ENCODE data around the gene PTCD3. TPM values are rescaled to one million over a fixed set of nuclear protein-coding genes. Genes with fewer than 3 reads are reported as not detected.

Gene PTCD3
- polyA plus RNA-seq, 2 donors = 20.1 to 21.7 TPM

DNA sequence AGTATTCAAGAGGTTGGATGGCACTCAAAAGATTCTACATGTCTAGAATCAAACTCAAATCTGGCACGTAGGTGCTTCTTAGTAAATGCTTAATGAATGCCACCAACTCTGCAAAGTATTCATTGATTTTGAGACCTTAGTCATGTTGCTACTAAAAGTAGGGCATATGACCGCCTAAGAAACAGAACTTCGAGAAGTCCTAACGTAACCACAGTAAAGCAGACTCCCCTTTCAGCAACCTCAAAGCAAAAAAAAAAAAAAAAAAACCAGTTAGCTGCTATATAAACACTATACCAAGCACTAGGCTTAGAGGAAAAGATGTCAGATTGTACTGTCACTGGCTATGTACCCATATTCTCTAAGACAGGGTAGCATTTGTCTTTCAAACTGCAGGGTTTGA lies 33.9 kb downstream of the PTCD3 start:
- no peak overlapping the region for H3K4me3 ChIP-seq (ENCODE audit: low read depth in 1 of 2, low read length in 2 of 2)
- H3K9me3 ChIP-seq (ENCODE audit: control insufficient read depth in 2 of 2, insufficient read depth in 1 of 2, low read depth in 1 of 2, low read length in 1 of 2) = no peaks in the 10 kb centered on the region
- peaks cover 19 to 34% of the 10 kb centered on the region in 2 donors for H3K36me3 ChIP-seq (ENCODE audit: control insufficient read depth in 2 of 2, insufficient read depth in 2 of 2, low read length in 1 of 2)
- WGBS, 2 donors = 83 to 86% methylated on average over 4 of the region's 4 CpGs
- H3K4me1 ChIP-seq (ENCODE audit: control insufficient read depth in 2 of 2, insufficient read depth in 2 of 2, low read length in 1 of 2) = no peaks in the 10 kb centered on the region
- H3K27ac ChIP-seq (ENCODE audit: low read depth in 2 of 2, low read length in 1 of 2) = no peak overlapping the region
- no peaks in the 10 kb centered on the region for H3K27me3 ChIP-seq (ENCODE audit: control insufficient read depth in 1 of 2, insufficient read depth in 2 of 2, low read length in 2 of 2)

DNA sequence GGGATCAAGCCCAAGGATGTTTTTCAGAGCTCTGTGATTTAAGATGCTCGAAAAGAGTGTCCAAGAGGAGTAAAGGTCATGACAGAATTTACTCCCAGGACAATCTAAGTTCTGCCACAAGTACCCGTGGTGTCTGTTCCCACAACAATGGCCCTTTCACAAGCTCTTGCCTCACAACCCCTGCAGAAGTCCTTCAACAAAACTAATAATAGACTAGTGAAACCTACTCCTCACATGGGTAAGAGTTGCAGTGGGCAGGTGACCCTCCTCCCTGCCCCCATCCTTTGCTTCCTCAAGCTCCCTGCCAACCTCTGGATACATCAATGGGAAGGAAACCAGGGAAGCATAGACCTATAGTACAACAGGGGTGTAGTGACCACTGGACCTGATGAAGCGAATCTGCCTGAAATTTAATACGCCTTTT lies 34.9 kb downstream of the PTCD3 start:
- Histone ChIP-seq H3K36me3 (ENCODE audit: control insufficient read depth in 2 of 2, insufficient read depth in 2 of 2, low read length in 1 of 2) (peaks cover 12 to 34% of the 10 kb centered on the region in 2 donors), H3K27ac (ENCODE audit: low read depth in 2 of 2, low read length in 1 of 2) (no peak overlapping the region), H3K4me1 (ENCODE audit: control insufficient read depth in 2 of 2, insufficient read depth in 2 of 2, low read length in 1 of 2) (no peaks in the 10 kb centered on the region), H3K27me3 (ENCODE audit: control insufficient read depth in 1 of 2, insufficient read depth in 2 of 2, low read length in 2 of 2) (no peaks in the 10 kb centered on the region), H3K9me3 (ENCODE audit: control insufficient read depth in 2 of 2, insufficient read depth in 1 of 2, low read depth in 1 of 2, low read length in 1 of 2) (no peaks in the 10 kb centered on the region), H3K4me3 (ENCODE audit: low read depth in 1 of 2, low read length in 2 of 2) (no peak overlapping the region)
- 80 to 87% methylated on average over 4 of the region's 4 CpGs for WGBS, 2 donors

DNA sequence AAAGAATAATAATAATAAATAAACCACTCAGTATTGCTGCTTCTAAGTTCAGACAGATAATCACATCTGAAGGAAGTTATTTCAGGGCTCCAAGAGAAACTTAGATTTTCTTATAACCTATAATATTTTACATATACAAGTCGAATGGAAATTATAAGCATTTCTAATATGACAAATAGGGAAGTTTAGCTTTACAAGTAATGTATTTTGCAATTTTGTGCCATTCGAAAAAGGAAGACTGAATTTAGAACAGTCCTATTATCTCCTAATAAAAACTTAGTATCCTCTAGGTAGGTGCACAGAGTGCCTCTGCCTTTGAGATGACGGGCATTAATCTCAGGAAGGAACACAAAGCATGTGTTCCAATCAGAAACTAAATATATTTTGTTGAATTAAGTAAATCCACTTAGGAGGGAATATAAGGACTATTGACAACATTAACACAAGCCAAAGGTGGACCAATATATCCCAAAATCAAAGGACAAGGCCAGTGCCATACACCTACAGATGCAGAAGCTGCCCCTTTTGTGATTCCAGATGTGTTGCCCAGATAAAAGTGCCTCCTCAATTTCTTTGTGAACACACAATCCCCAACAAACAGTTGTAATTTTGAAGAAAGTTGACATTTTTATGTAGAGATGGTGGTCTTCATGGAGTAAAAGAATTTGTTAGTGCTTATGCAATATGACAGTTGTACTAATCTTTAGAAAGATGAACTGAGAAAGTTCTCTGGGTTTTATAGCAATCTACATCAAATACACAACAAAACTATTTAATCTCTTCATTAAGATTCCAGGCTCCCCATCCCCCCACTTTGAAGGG lies 36.6 kb downstream of the PTCD3 start:
- 72 to 83% methylated on average over 3 of the region's 3 CpGs for WGBS, 2 donors
- no peaks in the 10 kb centered on the region for H3K9me3 ChIP-seq (ENCODE audit: control insufficient read depth in 2 of 2, insufficient read depth in 1 of 2, low read depth in 1 of 2, low read length in 1 of 2)
- no peak overlapping the region for H3K4me3 ChIP-seq (ENCODE audit: low read depth in 1 of 2, low read length in 2 of 2)
- H3K36me3 ChIP-seq (ENCODE audit: control insufficient read depth in 2 of 2, insufficient read depth in 2 of 2, low read length in 1 of 2) = peaks cover 3 to 32% of the 10 kb centered on the region in 2 donors
- H3K27ac ChIP-seq (ENCODE audit: low read depth in 2 of 2, low read length in 1 of 2) = no peak overlapping the region
- H3K27me3 ChIP-seq (ENCODE audit: control insufficient read depth in 1 of 2, insufficient read depth in 2 of 2, low read length in 2 of 2) = no peaks in the 10 kb centered on the region
- no peaks in the 10 kb centered on the region for H3K4me1 ChIP-seq (ENCODE audit: control insufficient read depth in 2 of 2, insufficient read depth in 2 of 2, low read length in 1 of 2)

DNA sequence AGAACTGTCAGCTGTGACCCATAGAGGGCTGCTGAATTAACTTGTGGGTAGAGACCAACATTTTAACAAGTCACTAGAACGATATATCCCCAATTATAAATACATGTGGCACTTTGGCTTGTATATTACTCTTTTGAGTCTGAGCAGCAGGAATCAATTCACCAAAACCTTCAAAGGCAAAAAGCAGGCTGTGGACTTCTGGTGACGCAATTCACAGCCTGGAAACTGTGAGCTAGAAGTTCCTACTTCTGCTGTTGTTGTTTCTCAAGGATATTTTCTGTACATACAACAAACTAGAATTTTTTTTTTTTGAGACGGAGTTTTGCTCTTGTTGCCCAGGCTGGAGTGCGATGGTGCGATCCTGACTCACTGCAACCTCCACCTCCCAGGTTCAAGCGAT lies 37.3 kb downstream of the PTCD3 start:
- Histone ChIP-seq H3K27ac (ENCODE audit: low read depth in 2 of 2, low read length in 1 of 2) (no peak overlapping the region), H3K9me3 (ENCODE audit: control insufficient read depth in 2 of 2, insufficient read depth in 1 of 2, low read depth in 1 of 2, low read length in 1 of 2) (no peaks in the 10 kb centered on the region), H3K4me1 (ENCODE audit: control insufficient read depth in 2 of 2, insufficient read depth in 2 of 2, low read length in 1 of 2) (no peaks in the 10 kb centered on the region), H3K4me3 (ENCODE audit: low read depth in 1 of 2, low read length in 2 of 2) (no peak overlapping the region), H3K36me3 (ENCODE audit: control insufficient read depth in 2 of 2, insufficient read depth in 2 of 2, low read length in 1 of 2) (peaks cover under 1 to 32% of the 10 kb centered on the region in 2 donors), H3K27me3 (ENCODE audit: control insufficient read depth in 1 of 2, insufficient read depth in 2 of 2, low read length in 2 of 2) (no peaks in the 10 kb centered on the region)
- 90 to 91% methylated on average over 6 of the region's 6 CpGs for WGBS, 2 donors

DNA sequence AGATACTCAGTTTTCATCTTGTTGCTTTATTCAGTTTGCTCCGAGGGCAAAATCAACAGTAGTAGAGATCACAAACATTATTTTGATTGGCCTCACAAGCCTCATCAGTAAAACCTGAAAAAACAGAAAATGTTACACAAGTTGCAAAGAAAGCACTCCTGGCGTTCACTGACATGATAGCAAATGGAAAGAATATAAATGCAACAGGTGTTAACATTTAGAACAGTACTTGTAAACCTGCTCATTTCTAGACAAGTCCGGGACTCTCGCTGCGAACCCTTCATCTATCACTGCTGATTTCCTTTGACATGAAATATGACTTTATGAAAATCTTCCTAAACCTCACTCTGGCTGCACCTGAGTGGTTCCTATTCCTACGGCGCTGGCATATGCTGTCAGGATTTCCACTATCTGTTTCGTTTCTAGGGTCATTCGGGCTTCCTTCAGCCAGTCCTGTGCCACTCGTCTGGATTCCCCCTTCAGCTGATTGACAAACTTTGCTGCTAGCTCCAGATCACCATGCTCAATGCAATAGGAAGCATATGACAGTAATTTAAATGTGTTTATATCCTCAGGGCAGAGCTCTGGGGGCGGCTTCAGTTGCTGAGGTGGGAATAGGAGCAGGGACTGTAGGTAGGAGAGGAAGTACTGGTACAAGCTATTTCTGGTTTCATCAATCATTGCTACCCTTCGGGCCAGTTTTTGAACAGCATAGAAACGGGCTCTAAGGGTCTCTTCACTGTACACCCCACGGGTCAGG lies 38.1 kb downstream of the PTCD3 start:
- no peaks in the 10 kb centered on the region for H3K4me1 ChIP-seq (ENCODE audit: control insufficient read depth in 2 of 2, insufficient read depth in 2 of 2, low read length in 1 of 2)
- no peak overlapping the region for H3K4me3 ChIP-seq (ENCODE audit: low read depth in 1 of 2, low read length in 2 of 2)
- no peaks in the 10 kb centered on the region for H3K27me3 ChIP-seq (ENCODE audit: control insufficient read depth in 1 of 2, insufficient read depth in 2 of 2, low read length in 2 of 2)
- H3K36me3 ChIP-seq (ENCODE audit: control insufficient read depth in 2 of 2, insufficient read depth in 2 of 2, low read length in 1 of 2) = peaks cover 3 to 30% of the 10 kb centered on the region in 2 donors
- WGBS, 2 donors = 87 to 88% methylated on average over 14 of the region's 14 CpGs
- H3K27ac ChIP-seq (ENCODE audit: low read depth in 2 of 2, low read length in 1 of 2) = no peak overlapping the region
- H3K9me3 ChIP-seq (ENCODE audit: control insufficient read depth in 2 of 2, insufficient read depth in 1 of 2, low read depth in 1 of 2, low read length in 1 of 2) = no peaks in the 10 kb centered on the region

DNA sequence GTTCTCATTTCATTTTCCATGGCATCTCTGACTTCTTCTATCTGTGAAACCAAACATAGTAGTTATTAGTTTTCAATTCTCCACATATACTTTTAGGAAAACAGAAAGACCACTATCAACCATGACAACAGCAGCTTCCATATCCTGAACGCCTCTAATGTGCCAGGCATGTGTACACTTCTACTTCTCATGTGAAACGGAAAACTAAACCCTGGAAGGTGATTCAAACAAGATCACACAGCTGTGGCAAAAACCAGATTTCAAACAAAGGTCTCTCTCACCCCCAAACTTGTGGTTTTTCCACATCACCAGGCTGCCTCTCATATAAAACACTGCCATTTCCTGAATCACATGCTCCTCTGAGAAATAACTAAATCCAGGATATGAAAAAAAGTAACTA lies 41.8 kb downstream of the PTCD3 start:
- WGBS, 2 donors = 90 to 92% methylated on average over 2 of the region's 2 CpGs
- Histone ChIP-seq H3K36me3 (ENCODE audit: control insufficient read depth in 2 of 2, insufficient read depth in 2 of 2, low read length in 1 of 2) (peaks cover 4 to 27% of the 10 kb centered on the region in 2 donors), H3K9me3 (ENCODE audit: control insufficient read depth in 2 of 2, insufficient read depth in 1 of 2, low read depth in 1 of 2, low read length in 1 of 2) (no peaks in the 10 kb centered on the region), H3K27ac (ENCODE audit: low read depth in 2 of 2, low read length in 1 of 2) (no peak overlapping the region), H3K4me3 (ENCODE audit: low read depth in 1 of 2, low read length in 2 of 2) (no peak overlapping the region), H3K4me1 (ENCODE audit: control insufficient read depth in 2 of 2, insufficient read depth in 2 of 2, low read length in 1 of 2) (no peaks in the 10 kb centered on the region), H3K27me3 (ENCODE audit: control insufficient read depth in 1 of 2, insufficient read depth in 2 of 2, low read length in 2 of 2) (no peaks in the 10 kb centered on the region)

DNA sequence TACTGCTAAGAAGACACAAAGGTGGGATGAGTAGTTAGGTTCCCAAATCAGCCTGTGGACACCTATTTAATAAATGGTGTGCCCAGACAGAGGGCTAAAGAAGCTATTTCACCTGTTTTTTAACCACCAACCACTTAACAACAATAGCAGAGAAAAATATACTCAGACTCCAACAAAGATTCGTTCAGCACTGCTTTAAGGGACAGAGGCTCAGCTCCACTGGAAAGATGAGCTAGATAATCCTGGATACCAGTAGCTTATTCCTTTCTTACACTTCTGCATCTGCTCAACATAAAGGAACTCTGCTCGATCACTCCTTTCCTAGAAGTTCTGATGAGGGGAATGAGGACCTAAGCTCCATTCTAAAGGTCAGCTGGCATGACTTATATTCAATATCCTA lies 44.5 kb downstream of the PTCD3 start:
- Histone ChIP-seq H3K9me3 (ENCODE audit: control insufficient read depth in 2 of 2, insufficient read depth in 1 of 2, low read depth in 1 of 2, low read length in 1 of 2) (no peaks in the 10 kb centered on the region), H3K27me3 (ENCODE audit: control insufficient read depth in 1 of 2, insufficient read depth in 2 of 2, low read length in 2 of 2) (no peaks in the 10 kb centered on the region), H3K4me1 (ENCODE audit: control insufficient read depth in 2 of 2, insufficient read depth in 2 of 2, low read length in 1 of 2) (no peaks in the 10 kb centered on the region), H3K36me3 (ENCODE audit: control insufficient read depth in 2 of 2, insufficient read depth in 2 of 2, low read length in 1 of 2) (peaks cover 4 to 17% of the 10 kb centered on the region in 2 donors), H3K4me3 (ENCODE audit: low read depth in 1 of 2, low read length in 2 of 2) (no peak overlapping the region), H3K27ac (ENCODE audit: low read depth in 2 of 2, low read length in 1 of 2) (no peak overlapping the region)
- 94 to 96% methylated on average over 2 of the region's 2 CpGs for WGBS, 2 donors

DNA sequence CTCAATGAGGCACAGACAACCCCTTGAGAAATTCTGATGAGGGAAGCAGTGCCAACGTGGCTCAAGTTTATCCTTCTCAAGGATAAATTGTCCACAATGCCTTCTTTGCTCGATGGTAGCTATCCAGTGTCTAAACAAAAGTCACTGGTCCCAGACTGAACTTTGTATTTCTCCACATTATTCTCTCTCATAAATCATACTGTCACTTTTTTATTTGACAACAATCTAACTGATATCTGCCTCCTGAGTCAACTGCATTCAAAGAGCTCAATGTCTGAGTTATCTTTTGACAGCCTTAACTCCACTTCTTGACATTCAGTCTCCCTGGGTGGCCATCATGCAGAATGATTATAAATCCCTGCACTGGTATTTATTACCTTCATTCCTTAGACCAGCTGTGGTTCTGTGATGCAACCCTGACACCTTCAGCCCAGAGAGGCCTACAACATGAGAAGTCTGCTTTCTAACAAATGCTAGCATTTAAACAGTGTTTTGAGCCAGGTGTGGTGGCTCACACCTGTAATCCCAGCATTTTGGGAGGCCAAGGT lies 51.0 kb downstream of the PTCD3 start:
- 80 to 83% methylated on average over 2 of the region's 2 CpGs for WGBS, 2 donors
- H3K27me3 ChIP-seq (ENCODE audit: control insufficient read depth in 1 of 2, insufficient read depth in 2 of 2, low read length in 2 of 2) = no peaks in the 10 kb centered on the region
- H3K27ac ChIP-seq (ENCODE audit: low read depth in 2 of 2, low read length in 1 of 2) = no peak overlapping the region
- H3K4me3 ChIP-seq (ENCODE audit: low read depth in 1 of 2, low read length in 2 of 2) = no peak overlapping the region
- H3K4me1 ChIP-seq (ENCODE audit: control insufficient read depth in 2 of 2, insufficient read depth in 2 of 2, low read length in 1 of 2) = no peaks in the 10 kb centered on the region
- peaks cover 4 to 11% of the 10 kb centered on the region in 2 donors for H3K36me3 ChIP-seq (ENCODE audit: control insufficient read depth in 2 of 2, insufficient read depth in 2 of 2, low read length in 1 of 2)
- no peaks in the 10 kb centered on the region for H3K9me3 ChIP-seq (ENCODE audit: control insufficient read depth in 2 of 2, insufficient read depth in 1 of 2, low read depth in 1 of 2, low read length in 1 of 2)

DNA sequence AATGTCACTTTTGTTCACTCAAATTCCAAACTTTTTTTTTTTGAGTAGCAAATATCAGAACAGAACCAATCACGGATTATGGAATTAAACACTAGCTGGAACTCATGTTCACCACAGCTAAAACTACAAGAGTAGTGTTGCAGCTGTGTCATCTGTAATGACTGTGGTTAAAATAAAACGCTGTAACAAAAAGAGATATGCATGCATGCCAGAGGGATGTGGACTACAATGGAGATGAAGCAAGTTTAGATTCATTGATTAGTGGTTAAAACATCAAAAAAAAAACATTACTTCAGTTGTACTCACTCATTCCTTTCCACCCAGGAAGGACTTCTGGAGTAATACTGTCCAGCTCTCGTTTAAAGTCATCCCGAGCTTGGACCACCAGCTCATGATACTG lies 52.3 kb downstream of the PTCD3 start:
- Histone ChIP-seq H3K27ac (ENCODE audit: low read depth in 2 of 2, low read length in 1 of 2) (no peak overlapping the region), H3K9me3 (ENCODE audit: control insufficient read depth in 2 of 2, insufficient read depth in 1 of 2, low read depth in 1 of 2, low read length in 1 of 2) (no peaks in the 10 kb centered on the region), H3K4me1 (ENCODE audit: control insufficient read depth in 2 of 2, insufficient read depth in 2 of 2, low read length in 1 of 2) (no peaks in the 10 kb centered on the region), H3K36me3 (ENCODE audit: control insufficient read depth in 2 of 2, insufficient read depth in 2 of 2, low read length in 1 of 2) (peaks cover 4 to 14% of the 10 kb centered on the region in 2 donors), H3K27me3 (ENCODE audit: control insufficient read depth in 1 of 2, insufficient read depth in 2 of 2, low read length in 2 of 2) (no peaks in the 10 kb centered on the region), H3K4me3 (ENCODE audit: low read depth in 1 of 2, low read length in 2 of 2) (no peak overlapping the region)
- WGBS, 2 donors = 90 to 94% methylated on average over 4 of the region's 4 CpGs
